HepG2 (cell line): ENCODE results near the gene CPM. TPM values are rescaled to one million over a fixed set of nuclear protein-coding genes. Genes with fewer than 3 reads are reported as not detected.

Source experiments
- ATRX ChIP-seq: sonication (generic); formaldehyde crosslinking; IDR thresholded peaks from 2 replicates; pipeline ENCODE4 v1.4.0; 2020; ENCODE audit warnings: missing genetic modification reagents, borderline replicate concordance
- ESRRA ChIP-seq: sonication (generic); formaldehyde crosslinking; IDR thresholded peaks from 2 replicates; pipeline ENCODE4 v1.5.1; 2020; ENCODE audit warnings: mild to moderate bottlenecking, low read depth, missing genetic modification reagents
- ETV6 ChIP-seq: sonication (generic); formaldehyde crosslinking; conservative IDR thresholded peaks from 2 replicates; pipeline ENCODE4 v1.4.0; 2020; ENCODE audit warnings: missing genetic modification reagents
- ISX ChIP-seq: sonication (generic); formaldehyde crosslinking; conservative IDR thresholded peaks from 2 replicates; pipeline ENCODE4 v1.5.0; 2020; ENCODE audit warnings: missing genetic modification reagents
- NFATC3 ChIP-seq: sonication (generic); formaldehyde crosslinking; IDR thresholded peaks from 2 replicates; pipeline ENCODE4 v1.5.1; 2020; ENCODE audit warnings: mild to moderate bottlenecking, missing genetic modification reagents
- POLR2A ChIP-seq, 2 experiments: IDR thresholded peaks; 2 replicates each; pipeline ENCODE4 v1.6.1; 2011; ENCODE audit warnings: low read depth in 2 of 2, low read length in 2 of 2, mild to moderate bottlenecking in 1 of 2, moderate library complexity in 1 of 2; ENCODE audit not compliant: insufficient read depth in 1 of 2
- TBX2 ChIP-seq: sonication (generic); formaldehyde crosslinking; IDR thresholded peaks from 2 replicates; pipeline ENCODE4 v1.5.0; 2020; ENCODE audit warnings: missing genetic modification reagents, mild to moderate bottlenecking, borderline replicate concordance
- ZBTB40 ChIP-seq, 2 experiments: fragments of 450-650 bp in 1 of 2; sonication (generic) in 1 of 2; formaldehyde crosslinking in 1 of 2; IDR thresholded peaks; 2 replicates each; pipeline versions ENCODE4 v1.6.1 to v1.8.0; 2016 to 2022; ENCODE audit warnings: antibody characterized with exemption in 1 of 2, mild to moderate bottlenecking in 1 of 2, missing genetic modification reagents in 1 of 2
- ZFYVE20 ChIP-seq: sonication (generic); formaldehyde crosslinking; IDR thresholded peaks from 2 replicates; pipeline ENCODE4 v1.8.0; 2023; ENCODE audit warnings: low read depth, mild to moderate bottlenecking, moderate library complexity, missing genetic modification reagents, borderline replicate concordance
- ZMAT5 ChIP-seq: sonication (generic); formaldehyde crosslinking; IDR thresholded peaks from 2 replicates; pipeline ENCODE4 v1.5.0; 2020; ENCODE audit warnings: mild to moderate bottlenecking, low read depth, missing genetic modification reagents, borderline replicate concordance
- ZNF3 ChIP-seq: IDR thresholded peaks from 2 replicates; pipeline ENCODE4 v1.7.0; 2017; ENCODE audit warnings: inconsistent platforms
- ZNF7 ChIP-seq: IDR thresholded peaks from 2 replicates; pipeline ENCODE4 v1.6.1; 2016; ENCODE audit warnings: missing biosample characterization, missing genetic modification reagents
- ZNF75D ChIP-seq: sonication (generic); formaldehyde crosslinking; IDR thresholded peaks from 2 replicates; pipeline ENCODE4 v1.8.1; 2023; ENCODE audit warnings: missing genetic modification reagents, mild to moderate bottlenecking, borderline replicate concordance
- ZNF766 ChIP-seq: sonication (generic); formaldehyde crosslinking; IDR thresholded peaks from 2 replicates; pipeline ENCODE4 v1.5.0; 2020; ENCODE audit warnings: missing genetic modification reagents, borderline replicate concordance
- polyA plus RNA-seq, 8 experiments: library from polyadenylated mRNA; depleted of rRNA in 3 of 8; stranded (reverse) in 7 of 8; unstranded in 1 of 8; fragments of >200 nt; fragmentation: Illumina TruSeq in 4 of 8; extraction: Trizol in 4 of 8; gene quantifications; 2 replicates each; pipeline versions ENCODE4 v1.2.1 to v1.2.3, GENCODE V29; 2011 to 2016; ENCODE audit warnings: low read depth in 4 of 8, missing spikeins in 1 of 8, mixed read lengths in 1 of 8; ENCODE audit not compliant: insufficient read depth in 1 of 8
- total RNA-seq, 5 experiments: library from RNA; depleted of rRNA; stranded (reverse); fragments of >200 nt; fragmentation: Illumina TruSeq; extraction: Trizol; gene quantifications; 2 replicates each; pipeline ENCODE4 v1.2.3, GENCODE V29; 2016; ENCODE audit warnings: low read depth in 1 of 5
- TF ChIP-seq, protein P1 (sequence below): sonication (generic); formaldehyde crosslinking; IDR thresholded peaks from 2 replicates; pipeline ENCODE4 v1.4.0; 2020; ENCODE audit warnings: mild to moderate bottlenecking, missing genetic modification reagents, borderline replicate concordance
- TF ChIP-seq, protein P2 (sequence below): sonication (generic); formaldehyde crosslinking; IDR thresholded peaks from 2 replicates; pipeline ENCODE4 v1.9.0; 2021; ENCODE audit warnings: missing genetic modification reagents, borderline replicate concordance

CPM gene
- total and polyA plus RNA-seq, 2 of the 13 experiments (the other 11 are each of a cell fraction or from before 2014, with no cell fraction given) = not detected

GRCh38 chr12:68804657-68805591, 128.0 kb downstream of the CPM start (continued):
- TF ChIP-seq, protein P1, sequence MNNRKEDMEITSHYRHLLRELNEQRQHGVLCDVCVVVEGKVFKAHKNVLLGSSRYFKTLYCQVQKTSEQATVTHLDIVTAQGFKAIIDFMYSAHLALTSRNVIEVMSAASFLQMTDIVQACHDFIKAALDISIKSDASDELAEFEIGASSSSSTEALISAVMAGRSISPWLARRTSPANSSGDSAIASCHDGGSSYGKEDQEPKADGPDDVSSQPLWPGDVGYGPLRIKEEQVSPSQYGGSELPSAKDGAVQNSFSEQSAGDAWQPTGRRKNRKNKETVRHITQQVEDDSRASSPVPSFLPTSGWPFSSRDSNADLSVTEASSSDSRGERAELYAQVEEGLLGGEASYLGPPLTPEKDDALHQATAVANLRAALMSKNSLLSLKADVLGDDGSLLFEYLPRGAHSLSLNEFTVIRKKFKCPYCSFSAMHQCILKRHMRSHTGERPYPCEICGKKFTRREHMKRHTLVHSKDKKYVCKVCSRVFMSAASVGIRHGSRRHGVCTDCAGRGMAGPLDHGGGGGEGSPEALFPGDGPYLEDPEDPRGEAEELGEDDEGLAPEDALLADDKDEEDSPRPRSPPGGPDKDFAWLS (CRISPR knock-in tag) = no peak
- TF ChIP-seq POLR2A (IDR thresholded peaks at IDR 0.05; ENCODE audit: insufficient read depth in 1 of 2, low read depth in 2 of 2, low read length in 2 of 2) (peak; percentile 90 to 99), ESRRA (peak; percentile 89), ZBTB40 (IDR thresholded peaks at IDR 0.05) (no peak), ZBTB40 (CRISPR knock-in tag; IDR thresholded peaks at IDR 0.05) (peak; percentile 12; the same call in 1 of the 2 replicates), TBX2 (CRISPR knock-in tag) (peak; percentile 81), ZFYVE20 (no peak), ETV6 (CRISPR knock-in tag) (no peak), ZNF3 (CRISPR knock-in tag) (peak; percentile 60; the same call in 1 of the 2 replicates), ZNF75D (CRISPR knock-in tag) (no peak), NFATC3 (CRISPR knock-in tag) (peak; percentile 90), ATRX (CRISPR knock-in tag) (no peak), ZNF766 (CRISPR knock-in tag) (peak; percentile 59; the same call in 1 of the 2 replicates), ZMAT5 (CRISPR knock-in tag) (no peak), ISX (CRISPR knock-in tag) (no peak), ZNF7 (CRISPR knock-in tag) (peak; percentile 97)
- TF ChIP-seq, protein P2, sequence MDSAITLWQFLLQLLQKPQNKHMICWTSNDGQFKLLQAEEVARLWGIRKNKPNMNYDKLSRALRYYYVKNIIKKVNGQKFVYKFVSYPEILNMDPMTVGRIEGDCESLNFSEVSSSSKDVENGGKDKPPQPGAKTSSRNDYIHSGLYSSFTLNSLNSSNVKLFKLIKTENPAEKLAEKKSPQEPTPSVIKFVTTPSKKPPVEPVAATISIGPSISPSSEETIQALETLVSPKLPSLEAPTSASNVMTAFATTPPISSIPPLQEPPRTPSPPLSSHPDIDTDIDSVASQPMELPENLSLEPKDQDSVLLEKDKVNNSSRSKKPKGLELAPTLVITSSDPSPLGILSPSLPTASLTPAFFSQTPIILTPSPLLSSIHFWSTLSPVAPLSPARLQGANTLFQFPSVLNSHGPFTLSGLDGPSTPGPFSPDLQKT (CRISPR knock-in tag) = no peak
